Measurements from ENCODE around the gene B3GALT6. TPM values are rescaled to one million over a fixed set of nuclear protein-coding genes. Genes with fewer than 3 reads are reported as not detected.

The B3GALT6 gene
- total and polyA plus RNA-seq, 2 donors (not counting 1 experiment from before 2014, with no cell fraction given), result 17.9 to 19.3 TPM

- Histone ChIP-seq H3K4me3 (replicated peaks in 1 of 4; ENCODE audit: control extremely low read depth in 1 of 4, insufficient read depth in 1 of 4, low read depth in 3 of 4, low read length in 4 of 4) (no peak overlapping the region), H4K20me1 (ENCODE audit: control insufficient read depth, extremely low read depth, insufficient read depth, low read length) (no peaks in the 10 kb centered on the region), H3K4me2 (ENCODE audit: extremely low read depth, insufficient read depth, low read length) (no peak overlapping the region), H3K9me3 (ENCODE audit: control insufficient read depth, insufficient read depth, low read depth, low read length) (no peaks in the 10 kb centered on the region), H3K36me3 (ENCODE audit: control insufficient read depth, insufficient read depth, low read length) (peaks cover 42% of the 10 kb centered on the region), H2AFZ (ENCODE audit: low read length) (no peak overlapping the region), H3K4me1 (ENCODE audit: control insufficient read depth, extremely low read depth, insufficient read depth, low read length) (no peaks in the 10 kb centered on the region), H3K9ac (ENCODE audit: insufficient read depth, low read length) (no peak overlapping the region), H3K27ac (ENCODE audit: insufficient read depth, low read length) (no peak overlapping the region), H3K79me2 (ENCODE audit: control insufficient read depth, insufficient read depth, low read length) (peaks cover 42% of the 10 kb centered on the region), H3K27me3 (ENCODE audit: control insufficient read depth, insufficient read depth, low read length) (no peaks in the 10 kb centered on the region)
- TF ChIP-seq EZH2 (IDR thresholded peaks at IDR 0.05; ENCODE audit: low read length, missing control alignments) (no peak), CTCF (conservative IDR thresholded peaks at IDR 0.05 in 1 of 2, IDR thresholded peaks at IDR 0.05 in 1 of 2; ENCODE audit: low read depth in 1 of 2, low read length in 2 of 2) (no peak)
- no peak for DNase-seq (ENCODE audit: low read depth in 2 of 2)
These were observed 8.1 kb upstream of the B3GALT6 start for GRCh38 chr1:1223891-1224290.

- Histone ChIP-seq H3K79me2 (ENCODE audit: control insufficient read depth, insufficient read depth, low read length) (peaks cover 57% of the 10 kb centered on the region), H3K9me3 (ENCODE audit: control insufficient read depth, insufficient read depth, low read depth, low read length) (no peaks in the 10 kb centered on the region), H3K36me3 (ENCODE audit: control insufficient read depth, insufficient read depth, low read length) (peaks cover 42% of the 10 kb centered on the region), H2AFZ (ENCODE audit: low read length) (no peak overlapping the region), H3K9ac (ENCODE audit: insufficient read depth, low read length) (no peak overlapping the region), H3K27ac (ENCODE audit: insufficient read depth, low read length) (no peak overlapping the region), H3K4me1 (ENCODE audit: control insufficient read depth, extremely low read depth, insufficient read depth, low read length) (peaks cover 7% of the 10 kb centered on the region), H4K20me1 (ENCODE audit: control insufficient read depth, extremely low read depth, insufficient read depth, low read length) (no peaks in the 10 kb centered on the region), H3K4me2 (ENCODE audit: extremely low read depth, insufficient read depth, low read length) (no peak overlapping the region), H3K27me3 (ENCODE audit: control insufficient read depth, insufficient read depth, low read length) (no peaks in the 10 kb centered on the region), H3K4me3 (replicated peaks in 1 of 4; ENCODE audit: control extremely low read depth in 1 of 4, insufficient read depth in 1 of 4, low read depth in 3 of 4, low read length in 4 of 4) (no peak overlapping the region)
- TF ChIP-seq EZH2 (IDR thresholded peaks at IDR 0.05; ENCODE audit: low read length, missing control alignments) (no peak), CTCF (conservative IDR thresholded peaks at IDR 0.05 in 1 of 2, IDR thresholded peaks at IDR 0.05 in 1 of 2; ENCODE audit: low read depth in 1 of 2, low read length in 2 of 2) (no peak)
- DNase-seq (ENCODE audit: low read depth in 2 of 2), result no peak
These were observed 6.7 kb upstream of the B3GALT6 start for GRCh38 chr1:1225238-1225845.

GRCh38 chr1:1225913-1226312, 6.1 kb upstream of the B3GALT6 start:
- no peak overlapping the region for H3K4me3 ChIP-seq (replicated peaks in 1 of 4; ENCODE audit: control extremely low read depth in 1 of 4, insufficient read depth in 1 of 4, low read depth in 3 of 4, low read length in 4 of 4)
- H2AFZ ChIP-seq (ENCODE audit: low read length), result no peak overlapping the region
- H4K20me1 ChIP-seq (ENCODE audit: control insufficient read depth, extremely low read depth, insufficient read depth, low read length), result no peaks in the 10 kb centered on the region
- H3K9ac ChIP-seq (ENCODE audit: insufficient read depth, low read length), result no peak overlapping the region
- no peak for DNase-seq (ENCODE audit: low read depth in 2 of 2)
- H3K27ac ChIP-seq (ENCODE audit: insufficient read depth, low read length), result no peak overlapping the region
- H3K79me2 ChIP-seq (ENCODE audit: control insufficient read depth, insufficient read depth, low read length), result peaks cover 62% of the 10 kb centered on the region
- no peaks in the 10 kb centered on the region for H3K9me3 ChIP-seq (ENCODE audit: control insufficient read depth, insufficient read depth, low read depth, low read length)
- H3K27me3 ChIP-seq (ENCODE audit: control insufficient read depth, insufficient read depth, low read length), result no peaks in the 10 kb centered on the region
- H3K36me3 ChIP-seq (ENCODE audit: control insufficient read depth, insufficient read depth, low read length), result peaks cover 40% of the 10 kb centered on the region
- H3K4me1 ChIP-seq (ENCODE audit: control insufficient read depth, extremely low read depth, insufficient read depth, low read length), result peaks cover 7% of the 10 kb centered on the region
- TF ChIP-seq EZH2 (IDR thresholded peaks at IDR 0.05; ENCODE audit: low read length, missing control alignments) (no peak), CTCF (conservative IDR thresholded peaks at IDR 0.05 in 1 of 2, IDR thresholded peaks at IDR 0.05 in 1 of 2; ENCODE audit: low read depth in 1 of 2, low read length in 2 of 2) (no peak)
- H3K4me2 ChIP-seq (ENCODE audit: extremely low read depth, insufficient read depth, low read length), result no peak overlapping the region

All from fibroblast of lung (primary cell).